HAP-1 (cell line): ENCODE data around the gene ZCWPW2.

Experiments
- DNase-seq, 2 experiments: peaks; one replicate each; pipeline ENCODE4 v3.0.0-alpha.2; 2016 to 2020; ENCODE audit warnings: low spot score in 2 of 2
- H3K27me3 ChIP-seq: fragments of 250-450 bp; sonication (Bioruptor Pico); 2 replicates; pipeline ENCODE4 v1.5.1; 2020; ENCODE audit warnings: low read depth, mild to moderate bottlenecking, moderate library complexity
- H3K36me3 ChIP-seq: fragments of 250-450 bp; sonication (Bioruptor Pico); replicated peaks from 2 replicates; pipeline ENCODE4 v1.5.1; 2020; ENCODE audit warnings: mild to moderate bottlenecking
- H3K4me1 ChIP-seq: fragments of 250-450 bp; sonication (Bioruptor Pico); 2 replicates; pipeline ENCODE4 v1.5.1; 2020; ENCODE audit warnings: mild to moderate bottlenecking
- H3K4me3 ChIP-seq: fragments of 250-450 bp; sonication (Bioruptor Pico); 2 replicates; pipeline ENCODE4 v1.5.1; 2020; ENCODE audit warnings: mild to moderate bottlenecking, moderate library complexity
- H3K9me3 ChIP-seq: fragments of 250-450 bp; sonication (Bioruptor Pico); 2 replicates; pipeline ENCODE4 v1.5.1; 2020; ENCODE audit warnings: mild to moderate bottlenecking, moderate library complexity
- in situ Hi-C: fragments of 300-500 bp; cut with MboI; formaldehyde crosslinking; loops from 3 replicates; pipeline ENCODE4 v1.14.3; 2020; ENCODE audit warnings: low sequenced_read_pairs, inconsistent platforms, mixed read lengths

ZCWPW2 gene

DNA sequence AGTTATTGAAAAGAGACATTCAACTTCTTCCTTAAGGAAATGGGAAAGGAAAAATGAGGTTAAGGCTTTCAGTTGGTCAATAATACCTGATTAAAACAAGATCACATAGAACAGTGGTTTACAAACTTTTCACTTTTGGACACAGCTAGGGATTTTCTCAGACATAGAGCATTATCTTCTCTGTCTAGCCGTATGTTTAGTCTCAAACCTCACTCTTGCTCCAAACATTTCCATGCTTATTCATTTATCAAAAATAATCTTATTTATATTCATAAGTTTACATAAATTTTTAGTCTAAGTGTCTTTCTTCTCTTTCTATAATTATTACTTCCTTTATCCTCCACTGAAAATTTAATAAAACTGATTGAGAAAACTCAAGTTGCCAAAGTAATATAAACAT lies 114.3 kb downstream of the ZCWPW2 start:
- no peaks in the 10 kb centered on the region for H3K36me3 ChIP-seq
- DNase-seq = no peak
- H3K9me3 ChIP-seq = no peaks in the 10 kb centered on the region
- H3K4me3 ChIP-seq = no peak overlapping the region
- in situ Hi-C loops = no loop called here
- H3K27me3 ChIP-seq = no peaks in the 10 kb centered on the region; the same call in 1 of the 2 replicates
- no peaks in the 10 kb centered on the region for H3K4me1 ChIP-seq

DNA sequence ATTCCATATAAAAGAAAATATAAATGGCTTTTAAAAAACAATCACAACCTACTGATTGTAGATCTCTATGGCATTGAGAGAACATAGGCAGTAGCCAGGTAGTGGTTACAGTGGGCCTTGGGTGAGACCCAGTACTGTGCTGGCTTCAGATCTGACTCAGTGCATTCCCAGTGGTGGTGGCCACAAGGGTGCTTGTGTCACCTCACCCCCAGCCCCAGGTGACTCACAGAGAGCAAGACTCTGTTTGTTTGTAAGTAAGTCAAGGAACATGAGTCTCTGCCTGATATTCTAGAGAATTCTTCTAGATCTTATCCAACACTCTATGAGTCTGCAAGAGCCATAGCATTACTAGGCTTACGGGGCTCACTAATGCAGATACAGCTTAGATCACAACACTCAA lies 118.9 kb downstream of the ZCWPW2 start:
- in situ Hi-C loops = no loop called here
- H3K4me3 ChIP-seq = no peak overlapping the region

DNA sequence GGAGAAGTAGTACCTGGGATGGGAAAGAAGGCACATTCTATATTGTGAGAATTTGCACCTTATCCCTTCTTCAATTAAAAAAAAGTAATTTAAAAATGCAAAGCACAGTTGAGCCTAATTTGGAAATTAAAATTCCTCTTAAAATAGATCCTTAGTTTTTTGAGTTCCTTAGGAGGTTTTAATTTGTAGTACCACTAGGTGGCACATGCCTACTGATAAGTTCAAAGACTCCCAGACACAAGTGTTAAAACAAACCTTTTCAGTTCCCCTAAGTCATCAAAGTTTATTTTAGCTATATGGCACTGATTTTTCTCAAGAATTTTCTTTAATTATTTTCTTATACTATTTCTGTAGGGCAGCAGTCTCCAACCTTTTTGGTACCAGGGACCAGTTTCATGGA lies 127.7 kb downstream of the ZCWPW2 start:
- no peaks in the 10 kb centered on the region for H3K27me3 ChIP-seq
- no peaks in the 10 kb centered on the region for H3K36me3 ChIP-seq
- no peaks in the 10 kb centered on the region for H3K9me3 ChIP-seq
- H3K4me1 ChIP-seq = no peaks in the 10 kb centered on the region
- in situ Hi-C loops = no loop called here
- H3K4me3 ChIP-seq = no peak overlapping the region
- DNase-seq = peak in 1 of 2 experiments; percentile 54

More for the DNA sequence above, 118.9 kb downstream of the ZCWPW2 start:
- Histone ChIP-seq H3K36me3 (no peaks in the 10 kb centered on the region), H3K27me3 (no peaks in the 10 kb centered on the region; the same call in 1 of the 2 replicates), H3K4me1 (no peaks in the 10 kb centered on the region), H3K9me3 (no peaks in the 10 kb centered on the region)
- no peak for DNase-seq

DNA sequence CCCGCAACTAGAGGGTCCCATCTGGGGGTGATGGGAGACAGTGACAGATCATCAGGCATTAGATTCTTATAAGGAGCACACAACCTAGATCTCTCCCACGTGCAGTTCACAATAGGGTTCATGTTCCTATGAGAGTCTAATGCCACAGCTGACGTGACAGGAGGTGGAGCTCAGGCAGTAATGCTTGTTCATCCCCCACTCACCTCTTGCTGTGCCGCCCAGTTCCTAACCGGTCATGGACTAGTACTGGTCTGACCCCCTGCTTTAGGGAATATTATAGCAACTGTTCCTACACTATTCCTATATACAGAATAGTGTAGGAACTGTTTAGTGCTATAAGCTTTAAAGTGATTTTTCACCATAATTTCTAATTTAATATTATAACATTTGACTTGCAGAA lies 128.2 kb downstream of the ZCWPW2 start:
- Histone ChIP-seq H3K27me3 (no peaks in the 10 kb centered on the region), H3K4me3 (no peak overlapping the region), H3K9me3 (no peaks in the 10 kb centered on the region), H3K4me1 (no peaks in the 10 kb centered on the region), H3K36me3 (no peaks in the 10 kb centered on the region)
- DNase-seq = no peak
- in situ Hi-C loops = no loop called here

DNA sequence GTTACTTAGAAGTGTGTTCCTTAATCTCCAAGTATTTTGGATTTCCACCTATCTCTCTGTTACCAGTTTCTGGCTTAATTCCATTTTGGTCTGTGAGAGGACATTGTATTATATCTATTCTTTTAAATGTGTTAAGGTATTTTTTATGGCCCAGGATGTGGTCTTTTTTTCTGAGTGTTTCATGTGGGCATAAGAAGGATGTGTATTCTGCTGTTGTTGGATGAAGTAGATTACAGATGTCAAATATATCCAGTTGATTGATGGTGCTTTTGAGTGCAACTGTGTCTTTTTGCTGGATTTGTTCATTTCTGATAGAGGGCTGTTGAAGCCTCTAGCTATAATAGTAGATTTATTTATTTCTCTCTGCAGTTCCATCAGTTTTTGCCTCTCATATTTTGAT lies 136.6 kb downstream of the ZCWPW2 start:
- in situ Hi-C loops = no loop called here
- no peaks in the 10 kb centered on the region for H3K9me3 ChIP-seq
- H3K4me3 ChIP-seq = no peak overlapping the region

DNA sequence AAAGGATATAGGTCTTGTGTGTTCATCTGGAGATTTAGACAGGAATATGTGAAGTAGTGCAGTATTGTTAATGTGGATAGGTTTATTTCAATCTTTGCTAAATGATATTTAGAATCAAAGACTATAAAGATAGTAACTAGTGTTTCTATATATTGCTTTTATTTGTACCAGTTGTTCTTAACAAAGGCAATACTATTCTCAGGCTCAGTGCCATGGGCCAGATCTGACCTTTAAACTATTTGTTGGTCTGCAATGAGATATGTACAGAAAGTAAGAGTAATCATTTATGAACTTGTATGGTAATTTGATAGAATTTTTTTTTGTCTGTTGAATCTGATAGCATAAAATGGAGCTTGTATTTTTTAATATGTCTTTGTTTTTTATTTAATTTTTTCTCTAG lies 146.8 kb downstream of the ZCWPW2 start:
- Histone ChIP-seq H3K9me3 (no peaks in the 10 kb centered on the region), H3K4me3 (no peak overlapping the region), H3K36me3 (no peaks in the 10 kb centered on the region), H3K27me3 (no peaks in the 10 kb centered on the region), H3K4me1 (no peaks in the 10 kb centered on the region)
- in situ Hi-C loops = no loop called here
- DNase-seq = no peak

More for the DNA sequence above, 136.6 kb downstream of the ZCWPW2 start:
- DNase-seq = no peak
- H3K36me3 ChIP-seq = no peaks in the 10 kb centered on the region
- peaks cover 3% of the 10 kb centered on the region; the same call in 1 of the 2 replicates for H3K4me1 ChIP-seq
- no peaks in the 10 kb centered on the region for H3K27me3 ChIP-seq

DNA sequence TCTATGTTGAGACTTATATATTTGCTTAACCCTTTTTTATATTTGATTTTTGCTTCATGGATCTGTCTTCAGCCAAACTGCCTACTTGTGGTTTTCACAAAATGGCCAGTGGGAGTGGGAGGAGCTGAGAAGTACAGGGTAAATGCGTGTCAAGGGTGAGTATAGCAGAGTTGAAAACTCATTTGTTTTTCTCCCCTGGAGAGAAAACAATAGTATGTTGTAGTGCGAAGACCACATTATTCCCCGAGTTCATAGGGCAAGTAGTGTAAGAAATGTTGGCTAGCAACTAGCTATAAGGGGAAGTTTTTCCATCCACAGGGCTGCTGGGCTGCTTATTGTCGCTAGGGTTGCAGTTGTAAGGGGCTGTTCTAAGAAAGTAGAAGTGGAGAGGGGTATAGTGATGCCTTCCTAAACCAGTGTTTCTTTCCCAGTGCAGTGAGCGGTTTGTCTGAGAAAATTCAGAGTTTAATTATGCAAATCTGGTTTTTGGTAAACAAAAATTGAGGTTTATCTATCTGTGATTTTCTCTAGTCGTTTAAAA lies 153.9 kb downstream of the ZCWPW2 start:
- no peaks in the 10 kb centered on the region for H3K9me3 ChIP-seq
- in situ Hi-C loops = no loop called here
- no peak overlapping the region for H3K4me3 ChIP-seq
- H3K4me1 ChIP-seq = no peaks in the 10 kb centered on the region
- no peaks in the 10 kb centered on the region for H3K36me3 ChIP-seq
- DNase-seq = no peak
- H3K27me3 ChIP-seq = peaks cover 6% of the 10 kb centered on the region; the same call in 1 of the 2 replicates

DNA sequence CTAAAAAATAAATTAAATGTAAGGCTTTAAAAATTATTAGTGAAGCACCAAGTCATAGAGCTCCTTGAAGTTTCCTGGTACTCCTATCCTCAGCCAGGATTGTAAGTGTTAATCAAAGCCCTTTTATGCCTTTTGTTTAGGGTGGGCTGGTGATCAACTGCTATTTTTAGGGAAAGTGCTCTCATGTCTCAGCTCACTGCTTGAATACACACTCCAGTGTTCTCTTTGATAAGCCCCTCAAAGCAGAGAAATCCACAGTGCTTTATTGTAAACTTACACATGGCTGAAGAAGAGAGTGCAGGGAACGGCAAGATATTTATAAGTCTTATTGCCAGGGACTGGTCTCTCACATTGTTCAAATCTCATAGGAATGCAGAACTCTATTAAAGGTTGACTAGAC lies 156.5 kb downstream of the ZCWPW2 start:
- DNase-seq = no peak
- Histone ChIP-seq H3K4me3 (no peak overlapping the region), H3K9me3 (no peaks in the 10 kb centered on the region), H3K4me1 (no peaks in the 10 kb centered on the region), H3K36me3 (no peaks in the 10 kb centered on the region), H3K27me3 (peaks cover 6% of the 10 kb centered on the region; the same call in 1 of the 2 replicates)
- in situ Hi-C loops = no loop called here

DNA sequence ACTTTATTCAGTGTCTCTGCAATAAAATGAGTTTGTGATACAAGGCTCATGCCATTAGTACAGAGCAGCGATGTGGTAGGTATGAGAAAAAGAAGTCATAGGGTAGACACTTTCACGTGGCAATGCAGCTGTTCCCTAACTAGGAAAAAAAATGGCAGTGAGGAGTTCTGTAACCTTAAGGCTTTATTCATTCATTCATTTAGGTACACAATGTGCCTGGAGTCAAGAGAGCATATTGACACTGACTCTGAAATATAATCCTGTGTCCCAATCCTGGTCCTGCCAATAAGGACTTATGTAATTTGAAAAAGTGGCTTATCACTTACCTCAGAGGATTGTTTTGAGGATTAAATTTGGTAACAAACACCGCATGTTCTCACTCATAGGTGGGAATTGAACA lies 173.1 kb downstream of the ZCWPW2 start:
- H3K36me3 ChIP-seq = no peaks in the 10 kb centered on the region
- in situ Hi-C loops = no loop called here
- H3K4me3 ChIP-seq = no peak overlapping the region
- no peaks in the 10 kb centered on the region for H3K27me3 ChIP-seq
- H3K4me1 ChIP-seq = no peaks in the 10 kb centered on the region
- H3K9me3 ChIP-seq = no peaks in the 10 kb centered on the region
- DNase-seq = no peak

DNA sequence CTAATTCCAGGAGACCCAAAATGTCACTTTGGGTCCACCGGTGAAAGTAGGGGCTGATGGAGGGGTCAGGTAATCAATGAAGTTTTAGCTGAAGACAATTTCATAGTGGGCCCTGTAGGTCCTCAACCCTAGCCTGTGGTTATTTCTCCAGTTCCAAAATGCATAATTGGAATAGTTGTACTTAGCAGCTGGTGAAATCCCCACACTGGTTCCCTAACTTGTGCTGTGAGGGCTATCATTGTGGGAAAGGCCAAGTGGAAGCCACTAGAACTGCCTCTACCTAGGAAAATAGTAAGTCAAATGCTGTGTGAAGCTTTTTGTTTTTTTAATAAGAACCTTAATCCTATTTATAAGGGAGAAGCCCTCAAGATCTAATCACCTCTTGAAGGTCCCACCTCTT lies 193.8 kb downstream of the ZCWPW2 start:
- H3K27me3 ChIP-seq = no peaks in the 10 kb centered on the region
- no peak overlapping the region for H3K4me3 ChIP-seq
- no peak for DNase-seq
- H3K36me3 ChIP-seq = no peaks in the 10 kb centered on the region
- in situ Hi-C loops = no loop called here
- H3K9me3 ChIP-seq = no peaks in the 10 kb centered on the region
- H3K4me1 ChIP-seq = no peaks in the 10 kb centered on the region

DNA sequence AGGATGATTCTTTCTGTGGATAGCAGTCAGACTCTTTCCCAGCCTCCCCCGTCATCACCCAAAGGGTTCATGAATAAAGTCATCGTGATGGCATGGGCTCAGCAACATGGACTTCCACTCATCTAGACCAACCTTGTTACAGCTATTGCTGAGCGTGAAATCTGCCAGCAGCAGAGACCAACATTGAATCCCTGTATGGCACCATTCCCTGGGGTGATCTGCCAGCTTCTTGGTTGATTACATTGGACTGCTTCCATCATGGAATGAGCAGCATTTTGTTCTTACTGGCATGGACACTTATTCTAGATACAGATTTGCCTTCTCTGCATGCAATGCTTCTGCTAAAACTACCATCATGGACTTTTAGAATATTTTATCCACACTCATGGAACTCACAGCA lies 195.7 kb downstream of the ZCWPW2 start:
- Histone ChIP-seq H3K36me3 (no peaks in the 10 kb centered on the region), H3K9me3 (no peaks in the 10 kb centered on the region), H3K4me3 (no peak overlapping the region), H3K4me1 (no peaks in the 10 kb centered on the region), H3K27me3 (no peaks in the 10 kb centered on the region)
- in situ Hi-C loops = no loop called here
- no peak for DNase-seq

DNA sequence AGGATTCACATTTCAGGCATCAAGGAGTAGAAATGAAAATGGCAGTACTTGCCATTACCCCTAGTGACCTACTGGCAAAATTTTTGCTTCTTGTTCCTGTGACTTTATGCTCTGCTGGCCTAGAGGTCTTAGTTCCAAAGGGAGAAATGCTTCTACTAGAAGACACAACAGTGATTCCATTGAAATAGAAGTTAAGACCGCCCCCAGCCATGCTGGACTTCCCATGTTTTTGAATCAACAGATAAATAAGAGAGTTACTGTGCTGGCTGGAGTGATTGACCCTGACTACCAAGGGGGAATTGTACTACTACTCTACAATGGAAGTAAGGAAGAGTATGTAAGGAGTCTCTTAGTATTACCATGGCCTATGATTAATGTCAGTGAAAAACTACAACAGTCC lies 196.3 kb downstream of the ZCWPW2 start:
- in situ Hi-C loops = no loop called here
- Histone ChIP-seq H3K9me3 (no peaks in the 10 kb centered on the region), H3K36me3 (no peaks in the 10 kb centered on the region), H3K4me1 (no peaks in the 10 kb centered on the region), H3K4me3 (no peak overlapping the region), H3K27me3 (no peaks in the 10 kb centered on the region)
- no peak for DNase-seq

DNA sequence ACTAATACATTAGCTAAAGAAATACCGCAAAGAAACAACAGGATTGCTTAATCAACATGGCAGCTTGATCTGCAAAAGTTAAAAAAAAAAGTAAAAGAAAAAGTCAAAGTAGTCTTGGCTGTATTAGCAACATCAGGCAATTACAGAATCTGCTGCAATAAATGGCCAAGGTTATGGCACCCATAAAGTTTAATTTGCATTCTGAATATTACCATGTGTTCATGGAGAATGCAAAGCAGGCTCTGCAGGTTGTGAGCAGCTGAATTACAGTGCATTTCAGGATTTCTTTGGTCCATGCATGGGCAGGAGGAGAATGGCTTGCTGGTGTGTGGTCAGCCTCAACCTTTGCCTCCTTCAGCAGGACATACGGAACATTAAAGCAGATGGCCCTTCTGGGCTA lies 199.2 kb downstream of the ZCWPW2 start:
- no peaks in the 10 kb centered on the region for H3K27me3 ChIP-seq
- in situ Hi-C loops = no loop called here
- H3K4me1 ChIP-seq = no peaks in the 10 kb centered on the region
- H3K4me3 ChIP-seq = no peak overlapping the region
- no peak for DNase-seq
- H3K36me3 ChIP-seq = no peaks in the 10 kb centered on the region
- H3K9me3 ChIP-seq = no peaks in the 10 kb centered on the region

DNA sequence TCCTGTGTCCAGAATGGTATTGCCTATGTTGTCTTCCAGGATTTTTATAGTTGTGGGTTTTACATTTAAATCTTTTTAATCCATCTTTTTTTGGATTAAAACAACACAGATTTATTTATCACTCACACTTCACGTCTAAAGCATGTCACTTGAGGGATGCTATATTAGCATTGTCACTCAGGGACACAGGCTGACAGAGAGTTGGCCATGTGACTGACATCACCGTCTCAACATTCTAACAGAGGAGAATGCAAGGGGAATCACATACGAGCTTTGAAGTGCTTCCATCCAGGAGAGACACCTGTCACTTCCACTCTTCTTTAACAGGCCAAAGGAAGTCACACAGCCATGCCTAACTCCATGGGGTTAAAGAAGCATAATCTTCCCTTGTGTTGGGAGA lies 204.7 kb downstream of the ZCWPW2 start:
- Histone ChIP-seq H3K27me3 (no peaks in the 10 kb centered on the region), H3K4me3 (no peak overlapping the region), H3K36me3 (no peaks in the 10 kb centered on the region), H3K4me1 (no peaks in the 10 kb centered on the region), H3K9me3 (no peaks in the 10 kb centered on the region)
- in situ Hi-C loops = no loop called here
- DNase-seq = no peak

DNA sequence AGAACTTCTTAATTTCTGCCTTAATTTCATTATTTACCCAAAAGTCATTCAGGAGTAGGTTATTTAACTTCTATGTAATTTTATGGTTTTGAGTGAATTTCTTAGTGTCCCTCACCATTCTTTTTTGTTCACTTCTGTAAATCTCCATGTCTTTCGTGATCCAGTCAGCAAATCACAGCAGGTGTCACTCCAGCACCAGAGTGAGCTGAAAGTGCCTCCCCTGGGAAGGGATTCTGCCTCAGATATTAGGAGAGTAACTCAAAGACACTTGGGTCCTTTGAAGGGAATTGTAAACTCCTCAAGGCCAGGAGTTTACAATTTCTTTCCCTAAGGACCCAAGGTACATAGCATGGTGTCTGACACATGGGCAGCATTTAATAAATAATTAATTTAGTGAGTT lies 207.7 kb downstream of the ZCWPW2 start:
- H3K9me3 ChIP-seq = no peaks in the 10 kb centered on the region

More for the DNA sequence above, 207.7 kb downstream of the ZCWPW2 start:
- H3K4me1 ChIP-seq = no peaks in the 10 kb centered on the region
- DNase-seq = no peak
- H3K4me3 ChIP-seq = no peak overlapping the region
- H3K36me3 ChIP-seq = no peaks in the 10 kb centered on the region
- H3K27me3 ChIP-seq = no peaks in the 10 kb centered on the region
- in situ Hi-C loops = no loop called here
